Renal cortex interstitium (tissue), 11 donors: Measurements from ENCODE around the gene BNC2. TPM values are rescaled to one million over a fixed set of nuclear protein-coding genes. Genes with fewer than 3 reads are reported as not detected.

Experiments used
- DNase-seq, 11 donors: peaks; one replicate each; pipeline ENCODE4 v3.0.0-alpha.2; 2013; ENCODE audit warnings: low read depth in 9 of 11, low spot score in 4 of 11; ENCODE audit errors: extremely low read depth in 1 of 11
- polyA plus RNA-seq, 3 donors: library from polyadenylated mRNA; unstranded; fragments of 120-200 nt; gene quantifications; one replicate each; pipeline ENCODE4 v1.2.1, GENCODE V29; 2013; ENCODE audit not compliant: insufficient read length in 3 of 3

The BNC2 gene
- polyA plus RNA-seq, 3 donors: 8.9 to 10.2 (median 9.8) TPM

GRCh38 chr9:16387382-16387781 is 483.1 kb downstream of the BNC2 start:
- DNase-seq: no peak

GRCh38 chr9:16386827-16387077 is 483.7 kb downstream of the BNC2 start:
- no peak for DNase-seq

DNA sequence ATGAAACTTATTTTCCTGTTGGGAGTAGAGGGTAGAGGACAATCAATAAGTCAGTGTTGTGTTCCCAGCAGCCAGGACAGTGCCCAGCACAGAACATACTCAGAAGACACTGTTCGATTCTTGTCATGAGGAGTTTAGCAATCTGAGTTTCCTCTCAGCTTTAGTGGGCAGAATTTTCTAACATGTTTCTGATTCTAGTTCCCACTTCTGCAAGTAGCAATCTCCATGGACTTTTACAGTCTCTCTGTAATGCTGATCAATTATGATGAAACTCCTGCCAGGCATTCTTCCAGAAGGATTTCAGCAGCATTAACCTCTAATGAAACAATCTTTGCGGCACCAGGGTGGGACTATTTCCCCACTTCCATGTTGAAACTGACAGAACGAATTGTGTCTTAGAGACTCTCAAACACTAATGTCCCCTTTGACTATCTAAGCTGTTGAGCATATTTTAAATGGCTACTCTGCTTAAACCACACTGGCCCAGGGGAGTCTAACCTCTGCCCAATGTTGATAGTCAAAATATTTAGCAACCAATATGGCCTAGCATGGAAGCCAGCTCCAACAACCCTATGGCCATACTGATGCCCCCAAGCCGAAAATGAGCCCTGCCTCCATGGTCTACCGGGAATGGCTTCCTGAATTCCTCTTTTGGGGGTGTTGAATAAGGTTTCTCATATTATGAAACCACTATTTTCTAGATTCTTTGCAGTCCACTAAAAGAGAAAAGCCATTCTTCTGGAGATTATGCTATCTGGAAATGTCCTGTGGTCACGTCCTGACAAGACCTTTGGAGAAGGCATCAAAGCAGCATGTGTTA is 484.3 kb downstream of the BNC2 start:
- DNase-seq: no peak

DNA sequence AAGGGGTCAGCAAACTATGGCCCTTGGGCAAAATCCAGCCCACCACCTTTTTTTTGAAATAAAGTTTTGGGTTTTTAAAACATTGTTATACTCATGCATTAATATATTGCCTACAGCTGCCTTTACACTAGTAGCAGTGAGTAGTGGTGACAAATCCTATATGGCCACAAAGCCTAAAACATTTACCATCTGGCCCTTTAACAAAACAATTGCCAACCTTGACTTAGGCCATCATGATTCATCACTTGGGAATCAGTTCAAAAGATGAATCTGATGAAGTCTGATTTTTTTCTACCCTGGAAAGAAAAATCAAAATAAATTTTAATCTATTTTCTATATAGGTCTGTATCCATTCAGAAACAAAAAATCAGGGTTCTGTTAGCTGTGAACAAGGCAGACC is 484.9 kb downstream of the BNC2 start:
- no peak for DNase-seq

- DNase-seq: no peak
Measured at GRCh38 chr9:16384993-16385392, 485.5 kb downstream of the BNC2 start.

- no peak for DNase-seq
Measured at GRCh38 chr9:16377311-16377710, 493.2 kb downstream of the BNC2 start.

GRCh38 chr9:16371306-16371705 is 499.2 kb downstream of the BNC2 start:
- peak in 7 of 11 donors; percentile 8 to 22 (median 14) for DNase-seq

DNA sequence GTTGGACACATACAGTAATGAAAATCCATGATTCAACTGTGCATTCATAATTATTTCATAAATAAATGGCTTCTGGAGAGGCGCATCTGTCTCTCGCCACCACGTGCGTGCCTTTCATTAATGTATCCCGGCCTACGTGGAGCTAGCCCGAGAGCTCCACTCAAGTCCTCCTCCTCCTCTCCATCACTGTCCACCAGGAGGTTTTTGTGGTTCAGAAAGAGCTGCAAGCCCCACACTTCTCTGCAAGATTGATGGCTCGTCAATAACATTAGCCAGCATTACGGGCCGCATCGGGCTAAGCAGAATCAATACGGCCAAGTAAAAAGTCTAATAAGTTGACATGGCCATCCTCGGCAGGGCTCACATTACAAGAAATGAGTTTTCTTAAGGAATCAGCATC is 499.8 kb downstream of the BNC2 start:
- DNase-seq: no peak

- no peak for DNase-seq
Measured at GRCh38 chr9:16369427-16369826, 501.0 kb downstream of the BNC2 start.

- DNase-seq: no peak
Measured at GRCh38 chr9:16368237-16369087, 502.0 kb downstream of the BNC2 start.

- no peak for DNase-seq
Measured at GRCh38 chr9:16367605-16368231, 502.8 kb downstream of the BNC2 start.

GRCh38 chr9:16364347-16364746 is 506.1 kb downstream of the BNC2 start:
- no peak for DNase-seq

DNA sequence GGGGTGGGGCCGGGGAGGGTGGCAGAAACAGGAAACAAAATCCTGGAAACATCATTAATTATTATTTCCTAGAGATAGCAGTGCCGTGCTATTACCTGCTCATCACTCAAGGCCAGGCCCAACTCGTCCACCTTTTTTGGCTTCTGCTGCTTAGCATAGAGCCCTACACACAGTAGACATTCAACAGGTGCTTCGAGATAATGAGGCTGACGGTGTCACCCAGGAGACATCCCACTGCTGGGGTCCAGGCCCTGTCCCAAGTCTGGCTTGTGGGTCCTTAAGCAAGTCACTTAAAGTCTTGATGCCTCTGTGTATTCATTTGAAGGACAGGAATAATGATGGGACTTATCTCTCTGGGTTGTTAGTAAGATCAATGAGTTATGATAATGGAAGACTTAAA is 506.6 kb downstream of the BNC2 start:
- DNase-seq: no peak

- no peak for DNase-seq
Measured at GRCh38 chr9:16363073-16363781, 507.2 kb downstream of the BNC2 start.

- no peak for DNase-seq
Measured at GRCh38 chr9:16361939-16362338, 508.5 kb downstream of the BNC2 start.

DNA sequence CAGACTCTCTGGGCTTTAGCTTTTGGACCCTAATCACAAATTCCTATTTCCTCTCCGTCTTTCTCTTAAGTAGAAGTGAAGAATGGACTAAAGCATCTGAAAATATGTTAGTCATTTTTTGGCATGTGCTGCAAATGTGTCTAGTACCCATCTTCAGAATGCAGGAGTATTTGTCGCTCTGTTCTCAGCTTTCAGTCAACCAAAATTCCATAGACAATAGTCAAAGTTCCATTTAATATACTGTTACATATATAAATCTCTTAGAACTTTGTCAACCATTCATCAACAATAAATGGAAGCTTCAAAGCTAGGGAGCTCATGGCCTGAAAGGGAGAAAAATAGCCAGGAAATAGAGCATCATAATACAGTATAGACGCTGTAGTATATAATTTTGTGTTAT is 509.4 kb downstream of the BNC2 start:
- DNase-seq: no peak

GRCh38 chr9:16360247-16360646 is 510.2 kb downstream of the BNC2 start:
- no peak for DNase-seq
